ENCODE results near the gene RASGEF1C.
"Not testable (repeated sequence)": the region's sequence is repeated elsewhere in the genome, so short reads cannot be mapped to it uniquely, and the experiment has no call there.

Gene RASGEF1C

DNA sequence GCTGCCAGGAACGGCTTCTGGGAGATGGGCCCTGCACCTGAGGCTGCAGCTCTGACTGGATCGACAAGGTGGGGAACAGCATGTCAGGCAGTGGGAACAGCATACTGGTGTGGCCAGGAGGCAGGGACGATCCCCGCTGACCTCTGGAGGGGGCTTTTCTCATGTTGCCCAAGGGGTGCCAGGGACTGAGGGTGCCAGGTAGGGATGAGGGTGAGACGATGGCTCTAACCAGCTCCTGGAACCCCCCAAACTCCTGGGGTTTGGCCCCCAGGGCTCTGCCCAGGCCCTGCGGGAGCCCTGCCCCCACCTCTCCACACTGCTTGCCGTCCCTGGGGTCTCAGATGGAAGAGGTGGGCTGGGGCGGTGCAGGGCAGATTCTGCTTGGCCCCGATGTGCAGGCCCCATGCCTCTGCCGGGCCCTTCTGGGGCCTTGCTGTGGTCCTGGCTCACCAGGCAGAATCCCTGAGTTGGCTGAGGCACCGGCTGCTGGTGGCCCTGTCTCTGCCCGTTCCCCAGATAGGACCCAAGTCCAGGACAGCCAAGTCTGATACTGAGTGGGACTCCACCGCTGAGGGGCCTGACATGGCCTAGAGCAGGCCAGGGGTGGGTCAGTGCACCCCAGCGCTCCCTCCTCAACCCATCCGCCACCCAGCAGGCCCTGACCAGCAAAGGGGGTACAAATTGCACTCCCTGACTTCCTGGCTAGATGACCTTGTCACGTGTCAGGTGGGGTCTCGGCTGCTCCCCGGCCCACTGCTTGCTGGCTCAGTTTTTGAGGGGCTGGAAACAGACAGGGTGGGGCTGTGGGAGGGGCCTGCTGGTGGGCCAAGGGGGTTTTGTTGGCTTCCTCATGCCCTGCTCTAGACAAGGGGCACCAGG is 109.0 kb downstream of the RASGEF1C start:
- DNase-seq (ENCODE audit: low read depth in 2 of 2), result no peak

- no peak for DNase-seq (ENCODE audit: low read depth in 2 of 2)
These were observed 109.8 kb downstream of the RASGEF1C start for GRCh38 chr5:180098991-180099732.

GRCh38 chr5:180098526-180098925 is 110.5 kb downstream of the RASGEF1C start:
- DNase-seq (ENCODE audit: low read depth in 2 of 2), result no peak

GRCh38 chr5:180097926-180098325 is 111.1 kb downstream of the RASGEF1C start:
- no peak for DNase-seq (ENCODE audit: low read depth in 2 of 2)

DNA sequence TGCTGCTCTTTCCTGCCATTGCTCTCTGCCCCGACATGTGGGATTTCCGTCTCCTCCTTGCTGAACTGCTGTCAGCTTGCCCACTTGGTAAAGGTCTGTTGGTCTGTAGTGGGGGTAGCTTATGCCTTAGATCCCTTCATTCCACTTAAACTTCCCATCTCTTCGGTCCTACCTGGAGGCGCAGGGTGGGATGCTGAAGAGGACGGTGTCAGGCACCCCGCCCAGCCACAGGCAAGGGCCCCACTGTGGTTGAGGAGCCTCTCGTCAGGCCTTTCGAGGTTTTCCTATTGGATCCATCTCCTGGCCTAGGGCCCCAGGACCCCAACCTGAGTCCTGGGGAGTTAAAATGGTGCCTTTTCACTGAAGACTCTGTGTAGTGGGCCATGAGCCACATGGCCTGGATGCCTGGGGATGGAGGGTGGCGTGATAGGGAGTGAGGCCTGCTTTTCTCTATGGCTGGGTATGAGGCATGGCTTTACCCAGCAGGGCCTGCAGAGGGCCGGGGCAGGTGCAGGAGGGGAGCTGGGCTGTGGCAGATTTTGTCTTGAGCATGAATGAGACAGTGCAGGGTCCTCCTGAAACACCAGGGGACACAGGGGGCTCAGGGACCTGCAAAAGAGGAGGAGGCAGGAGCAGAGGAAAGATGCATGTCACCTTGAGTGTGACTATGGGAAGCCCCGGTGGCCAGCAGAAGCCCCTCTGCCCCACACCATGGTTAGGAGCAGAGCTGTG is 111.7 kb downstream of the RASGEF1C start:
- DNase-seq (ENCODE audit: low read depth in 2 of 2), result no peak

- DNase-seq (ENCODE audit: low read depth in 2 of 2), result no peak
These were observed 112.4 kb downstream of the RASGEF1C start for GRCh38 chr5:180096616-180097015.

DNA sequence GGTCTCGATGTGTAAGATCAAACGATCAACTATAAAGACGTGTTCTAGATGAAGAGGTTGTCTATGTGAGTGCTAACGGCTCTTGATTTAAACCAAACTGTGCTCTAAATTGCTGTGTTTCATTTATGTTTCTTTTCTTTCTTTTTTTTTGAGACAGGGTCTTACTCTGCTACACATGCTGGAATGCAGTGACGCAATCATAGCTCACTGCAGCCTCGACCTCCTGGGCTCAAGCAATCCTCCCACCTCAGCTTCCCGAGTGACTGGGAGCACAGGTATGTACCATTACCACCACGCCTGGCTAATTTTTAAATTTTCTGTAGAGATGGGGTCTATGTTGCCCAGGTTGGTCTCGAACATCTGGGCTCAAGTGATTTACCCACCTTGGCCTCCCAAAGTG is 113.5 kb downstream of the RASGEF1C start:
- DNase-seq (ENCODE audit: low read depth in 2 of 2), result no peak

- no peak for DNase-seq (ENCODE audit: low read depth in 2 of 2)
These were observed 115.2 kb downstream of the RASGEF1C start for GRCh38 chr5:180093651-180094382.

GRCh38 chr5:180093241-180093640 is 115.8 kb downstream of the RASGEF1C start:
- no peak for DNase-seq (ENCODE audit: low read depth in 2 of 2)

DNA sequence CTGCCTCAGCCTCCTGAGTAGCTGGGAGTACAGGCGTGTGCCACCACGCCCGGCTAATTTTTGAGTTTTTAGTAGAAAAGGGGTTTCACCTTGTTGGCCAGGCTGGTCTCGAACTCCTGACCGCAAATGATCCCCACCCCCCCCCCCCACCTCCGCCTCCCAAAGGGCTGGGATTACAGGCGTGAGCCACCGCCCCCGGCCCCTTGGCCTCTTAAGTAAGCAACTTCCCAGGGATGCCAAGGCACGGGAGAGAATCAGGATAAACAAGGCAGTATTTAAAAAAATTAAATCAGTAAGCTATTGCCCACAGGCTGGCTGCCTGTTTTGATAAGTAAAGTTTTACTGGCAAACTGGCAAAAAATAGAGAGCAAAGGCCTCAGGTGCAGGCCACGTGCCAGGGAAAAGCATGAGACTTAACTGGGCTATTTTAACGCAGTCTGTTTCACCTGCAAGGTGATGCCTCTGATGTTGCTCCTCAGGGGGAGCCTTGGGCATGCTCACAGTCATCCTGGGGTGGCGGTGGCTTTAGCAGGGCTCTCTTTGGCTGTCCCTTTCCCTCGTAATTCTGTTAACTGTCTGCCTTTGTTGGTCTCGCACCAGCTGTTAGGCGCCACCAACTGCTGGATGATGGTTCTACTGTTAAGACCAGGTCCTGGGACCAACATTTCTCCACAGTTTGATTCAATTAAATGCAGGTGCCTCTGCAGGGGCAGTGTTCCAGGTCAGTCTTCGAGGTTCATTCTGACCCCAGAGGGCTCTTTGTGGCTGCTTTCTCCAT is 118.1 kb downstream of the RASGEF1C start:
- DNase-seq (ENCODE audit: low read depth in 2 of 2), result no peak

DNA sequence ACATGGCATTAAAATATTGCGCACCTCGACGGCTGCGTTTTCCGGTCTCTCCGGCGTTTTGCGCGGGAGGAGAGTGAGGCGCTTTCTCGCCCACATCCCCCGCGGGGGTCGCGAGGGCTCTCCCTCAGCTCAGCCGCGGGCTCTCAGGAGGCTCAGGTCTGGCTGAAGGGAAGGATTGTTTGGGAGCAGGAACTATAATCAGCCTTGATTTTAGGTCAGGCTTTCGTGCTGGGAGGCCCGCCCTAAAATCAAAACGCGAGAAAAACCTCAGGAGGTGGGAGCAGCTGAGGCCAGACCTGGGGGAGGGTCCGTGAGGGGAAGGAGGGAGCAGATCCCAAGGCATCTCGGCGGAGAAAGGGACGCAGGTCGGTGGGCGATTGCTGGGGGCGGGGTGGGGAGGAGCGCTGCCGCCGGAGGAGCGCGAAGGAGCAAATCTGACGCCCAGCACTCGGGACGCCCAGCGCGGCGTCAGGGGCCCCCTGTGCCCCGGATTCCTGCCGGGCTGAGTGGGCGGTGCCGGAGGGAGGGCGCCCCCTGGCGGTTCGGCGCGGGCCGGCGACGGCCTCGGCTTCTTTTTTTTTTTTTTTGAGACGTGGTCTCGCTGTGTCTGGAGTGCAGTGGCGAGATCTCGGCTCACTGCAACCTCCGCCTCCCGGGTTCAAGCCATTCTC is 118.8 kb downstream of the RASGEF1C start:
- DNase-seq (ENCODE audit: low read depth in 2 of 2), result peak; percentile 49 to 67

GRCh38 chr5:180089628-180090027 is 119.4 kb downstream of the RASGEF1C start:
- DNase-seq (ENCODE audit: low read depth in 2 of 2), result not testable (repeated sequence)

DNA sequence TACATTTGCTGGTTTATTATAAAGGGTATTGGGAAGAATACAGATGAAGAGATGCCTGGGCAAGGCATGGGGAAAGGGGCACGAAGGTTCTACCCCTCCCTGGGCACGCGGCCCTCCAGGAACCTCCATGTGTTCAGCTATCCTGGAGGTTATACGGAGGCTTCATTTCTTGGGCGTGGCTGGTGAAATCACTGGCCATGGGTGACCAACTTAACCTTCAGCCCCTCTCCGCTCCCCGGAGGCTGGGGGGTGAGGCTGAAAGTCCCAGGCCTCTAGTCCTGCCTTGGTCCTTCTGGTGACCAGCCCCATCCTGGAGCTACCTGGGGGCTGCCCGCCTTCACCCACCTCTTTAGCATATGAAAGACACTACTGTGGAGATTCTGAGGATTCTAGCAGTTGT is 120.5 kb downstream of the RASGEF1C start:
- DNase-seq (ENCODE audit: low read depth in 2 of 2), result no peak

- DNase-seq (ENCODE audit: low read depth in 2 of 2), result no peak
These were observed 122.1 kb downstream of the RASGEF1C start for GRCh38 chr5:180086816-180087399.

GRCh38 chr5:180085837-180086236 is 123.2 kb downstream of the RASGEF1C start:
- no peak for DNase-seq (ENCODE audit: low read depth in 2 of 2)

- no peak for DNase-seq (ENCODE audit: low read depth in 2 of 2)
These were observed 124.1 kb downstream of the RASGEF1C start for GRCh38 chr5:180084638-180085561.

- no peak for DNase-seq (ENCODE audit: low read depth in 2 of 2)
These were observed 125.4 kb downstream of the RASGEF1C start for GRCh38 chr5:180083529-180084060.

DNA sequence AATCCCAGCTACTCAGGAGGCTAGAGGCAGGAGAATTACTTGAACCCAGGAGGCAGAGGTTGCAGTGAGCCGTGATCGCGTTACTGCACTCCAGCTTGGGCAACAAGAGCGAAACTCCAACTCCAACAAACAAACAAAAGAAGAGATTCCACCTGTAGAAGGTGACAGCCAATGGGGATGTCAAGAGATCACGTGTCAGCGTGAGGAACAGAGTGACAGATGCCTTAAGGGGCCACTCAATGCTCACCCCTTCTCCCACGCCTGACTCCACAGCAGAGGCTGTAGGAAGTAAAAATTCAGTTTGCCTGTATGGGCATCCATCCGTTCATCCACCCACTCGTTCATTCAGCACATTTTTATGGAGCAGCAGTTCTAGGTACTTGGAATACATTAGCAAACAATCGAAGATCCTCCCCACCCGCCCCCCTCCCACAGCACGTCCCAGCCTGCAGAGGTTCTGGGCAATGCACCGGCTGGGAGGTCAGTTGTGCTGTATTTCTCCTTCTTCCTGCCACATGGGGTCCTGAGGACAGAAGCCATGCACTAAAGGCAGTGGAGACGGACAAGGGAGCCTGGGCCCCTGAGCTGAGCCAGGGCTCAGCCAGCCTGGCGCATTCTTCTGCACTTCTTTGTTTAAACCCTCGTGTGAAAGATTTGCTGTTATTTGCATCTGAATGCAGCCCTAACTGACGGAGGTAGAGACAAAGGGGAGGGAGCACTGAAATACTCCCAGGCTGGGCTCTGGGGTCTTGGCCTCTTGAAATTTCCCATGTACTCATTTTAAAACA is 126.2 kb downstream of the RASGEF1C start:
- DNase-seq (ENCODE audit: low read depth in 2 of 2), result no peak

Measured in stimulated activated CD4-positive, alpha-beta T cell treated with anti-CD3 and anti-CD28 coated beads, Interleukin-12 subunit alpha, Interleukin-12 subunit beta, amount 100 ng/mL, for 24 hours (primary cell).